HG02981 (cell line): Measurements from ENCODE around the gene METAP1D.

ENCODE experiments used
- ATAC-seq: cut with Tn5 transposase; IDR thresholded peaks from one replicate; pipeline ENCODE4 v1.9.1; 2021; ENCODE audit warnings: mild to moderate bottlenecking, moderate library complexity; ENCODE audit not compliant: unreplicated experiment

METAP1D gene

DNA sequence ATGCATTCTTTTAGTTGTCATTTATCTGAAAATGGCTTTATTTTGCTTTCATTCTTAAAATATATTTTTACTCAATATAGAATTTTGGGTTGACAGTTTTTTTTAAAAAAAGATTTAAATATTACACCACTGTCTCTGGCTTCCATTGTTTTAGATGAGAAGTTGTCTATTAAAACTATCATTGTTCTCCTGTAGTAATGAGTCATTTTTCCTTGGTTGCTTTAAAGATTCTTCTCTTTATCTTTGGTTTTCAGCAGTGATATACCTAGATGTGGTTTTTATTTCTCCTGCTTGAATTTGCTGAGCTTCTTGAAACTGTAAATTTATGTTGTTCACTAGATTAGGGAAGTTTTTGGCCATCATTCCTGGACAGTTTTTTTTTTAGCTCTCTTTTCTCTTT, 129.7 kb downstream of the METAP1D start:
- ATAC-seq = no peak
